Suprapubic skin (tissue), 4 donors: ENCODE measurements around the gene ITPRIP. TPM values are rescaled to one million over a fixed set of nuclear protein-coding genes. Genes with fewer than 3 reads are reported as not detected.

Source experiments
- DNase-seq, 2 donors: peaks; one replicate each; pipeline ENCODE4 v3.0.0-alpha.2; 2019; ENCODE audit warnings: low spot score in 2 of 2
- H3K27ac ChIP-seq: fragments of 200-600 bp; sonication (generic); one replicate; pipeline ENCODE4 v1.5.1; 2019
- H3K27me3 ChIP-seq: fragments of 200-600 bp; sonication (generic); one replicate; pipeline ENCODE4 v1.5.1; 2019
- H3K36me3 ChIP-seq: fragments of 200-600 bp; sonication (generic); one replicate; pipeline ENCODE4 v1.5.1; 2019
- H3K4me1 ChIP-seq: fragments of 200-600 bp; sonication (generic); one replicate; pipeline ENCODE4 v1.5.1; 2019
- H3K4me3 ChIP-seq: fragments of 200-600 bp; sonication (generic); one replicate; pipeline ENCODE4 v1.5.1; 2019; ENCODE audit warnings: mild to moderate bottlenecking
- H3K9me3 ChIP-seq: fragments of 200-600 bp; sonication (generic); one replicate; pipeline ENCODE4 v1.5.1; 2019
- CTCF ChIP-seq, 2 donors: fragments of 200-600 bp in 1 of 2; fragments of 450-650 bp in 1 of 2; sonication (generic) in 1 of 2; IDR thresholded peaks; one replicate each; pipeline ENCODE4 v1.5.1; 2016 to 2019; ENCODE audit warnings: antibody characterized with exemption in 2 of 2, mild to moderate bottlenecking in 1 of 2, moderate library complexity in 1 of 2
- EP300 ChIP-seq: sonication (generic); formaldehyde crosslinking; IDR thresholded peaks from one replicate; pipeline ENCODE4 v1.6.1; 2017; ENCODE audit warnings: antibody characterized with exemption
- POLR2A ChIP-seq, 2 donors: fragments of 450-650 bp; IDR thresholded peaks; one replicate each; pipeline ENCODE4 v1.6.1; 2017; ENCODE audit warnings: antibody characterized with exemption in 2 of 2, mild to moderate bottlenecking in 2 of 2, moderate library complexity in 2 of 2
- POLR2AphosphoS5 ChIP-seq, 3 donors: sonication (generic); formaldehyde crosslinking; IDR thresholded peaks; one replicate each; pipeline ENCODE4 v1.6.1; 2017; ENCODE audit warnings: antibody characterized with exemption in 3 of 3
- WGBS: methylation state at CpG from one replicate; pipeline ENCODE4 v1.1.5; 2018; 5-methylcytosine and 5-hydroxymethylcytosine counted together
- total RNA-seq, 4 donors: library from RNA; depleted of rRNA; stranded (reverse); fragments of >200 nt; gene quantifications; one replicate each; pipeline ENCODE4 v1.1.0, GENCODE V29; 2016

Gene ITPRIP
- total RNA-seq, 4 donors from 2014 or later = 98.5 to 217 (median 191) TPM

GRCh38 chr10:104308439-104308903 lies 29.8 kb downstream of the ITPRIP start:
- no peak overlapping the region for H3K27ac ChIP-seq
- no peaks in the 10 kb centered on the region for H3K27me3 ChIP-seq
- H3K4me1 ChIP-seq = peaks cover 38% of the 10 kb centered on the region
- TF ChIP-seq CTCF (IDR thresholded peaks at IDR 0.05) (no peak), POLR2A (IDR thresholded peaks at IDR 0.05) (no peak)
- DNase-seq = no peak
- 73% methylated on average over 4 of the region's 4 CpGs for WGBS
- no peaks in the 10 kb centered on the region for H3K9me3 ChIP-seq
- H3K4me3 ChIP-seq = no peak overlapping the region
- H3K36me3 ChIP-seq = peaks cover 24% of the 10 kb centered on the region

GRCh38 chr10:104307576-104308438 lies 30.5 kb downstream of the ITPRIP start:
- no peak for DNase-seq
- no peaks in the 10 kb centered on the region for H3K9me3 ChIP-seq
- H3K27ac ChIP-seq = no peak overlapping the region
- 81% methylated on average over 10 of the region's 10 CpGs for WGBS
- no peak overlapping the region for H3K4me3 ChIP-seq
- H3K27me3 ChIP-seq = no peaks in the 10 kb centered on the region
- H3K4me1 ChIP-seq = peaks cover 38% of the 10 kb centered on the region
- peaks cover 17% of the 10 kb centered on the region for H3K36me3 ChIP-seq
- TF ChIP-seq EP300 = no peak
- no peak for TF ChIP-seq POLR2AphosphoS5 (IDR thresholded peaks at IDR 0.05)
- TF ChIP-seq CTCF (IDR thresholded peaks at IDR 0.05) = no peak
- no peak for TF ChIP-seq POLR2A (IDR thresholded peaks at IDR 0.05)

- Histone ChIP-seq H3K36me3 (peaks cover 8% of the 10 kb centered on the region), H3K4me1 (peaks cover 38% of the 10 kb centered on the region), H3K9me3 (no peaks in the 10 kb centered on the region), H3K27ac (no peak overlapping the region), H3K4me3 (no peak overlapping the region), H3K27me3 (no peaks in the 10 kb centered on the region)
- WGBS = 90% methylated on average over 3 of the region's 3 CpGs
- TF ChIP-seq CTCF (IDR thresholded peaks at IDR 0.05) = no peak
- no peak for TF ChIP-seq POLR2AphosphoS5 (IDR thresholded peaks at IDR 0.05)
- TF ChIP-seq EP300 = no peak
- no peak for TF ChIP-seq POLR2A (IDR thresholded peaks at IDR 0.05)
- DNase-seq = no peak
Observed at GRCh38 chr10:104306897-104307296, 31.4 kb downstream of the ITPRIP start.

GRCh38 chr10:104304927-104305326 lies 33.3 kb downstream of the ITPRIP start:
- Histone ChIP-seq H3K4me3 (no peak overlapping the region), H3K36me3 (no peaks in the 10 kb centered on the region), H3K9me3 (no peaks in the 10 kb centered on the region), H3K27me3 (no peaks in the 10 kb centered on the region), H3K4me1 (peaks cover 40% of the 10 kb centered on the region), H3K27ac (no peak overlapping the region)
- 64% methylated on average over 8 of the region's 8 CpGs for WGBS
- TF ChIP-seq POLR2AphosphoS5 (IDR thresholded peaks at IDR 0.05) (no peak), EP300 (no peak), CTCF (IDR thresholded peaks at IDR 0.05) (no peak), POLR2A (IDR thresholded peaks at IDR 0.05) (no peak)
- DNase-seq = no peak

GRCh38 chr10:104304356-104304745 lies 33.9 kb downstream of the ITPRIP start:
- DNase-seq = no peak
- Histone ChIP-seq H3K9me3 (no peaks in the 10 kb centered on the region), H3K36me3 (peaks cover 3% of the 10 kb centered on the region), H3K27ac (no peak overlapping the region), H3K4me3 (no peak overlapping the region), H3K27me3 (no peaks in the 10 kb centered on the region), H3K4me1 (peaks cover 35% of the 10 kb centered on the region)
- WGBS = 95% methylated on average over 4 of the region's 4 CpGs
- TF ChIP-seq POLR2AphosphoS5 (IDR thresholded peaks at IDR 0.05) (no peak), CTCF (IDR thresholded peaks at IDR 0.05) (no peak), POLR2A (IDR thresholded peaks at IDR 0.05) (no peak), EP300 (no peak)
